MM.1S (cell line): ENCODE results near the gene KCNA2.

ENCODE experiments used
- EZH2 ChIP-seq: fragments of 300-600 bp; sonication (generic); optimal IDR thresholded peaks from 2 replicates; pipeline ENCODE3; 2017; ENCODE audit warnings: low read depth, mild to moderate bottlenecking, antibody characterized with exemption, low read length, mixed read lengths
- EZH2phosphoT487 ChIP-seq: fragments of 300-600 bp; sonication (generic); IDR thresholded peaks from 2 replicates; pipeline ENCODE4 v1.6.1; 2018; ENCODE audit warnings: antibody characterized with exemption, low read length
- TF ChIP-seq, protein P1 (sequence below): fragments of 300-600 bp; sonication (generic); IDR thresholded peaks from 2 replicates; pipeline ENCODE4 v1.5.1; 2016; ENCODE audit warnings: antibody characterized with exemption, low read length, mixed read lengths

DNA sequence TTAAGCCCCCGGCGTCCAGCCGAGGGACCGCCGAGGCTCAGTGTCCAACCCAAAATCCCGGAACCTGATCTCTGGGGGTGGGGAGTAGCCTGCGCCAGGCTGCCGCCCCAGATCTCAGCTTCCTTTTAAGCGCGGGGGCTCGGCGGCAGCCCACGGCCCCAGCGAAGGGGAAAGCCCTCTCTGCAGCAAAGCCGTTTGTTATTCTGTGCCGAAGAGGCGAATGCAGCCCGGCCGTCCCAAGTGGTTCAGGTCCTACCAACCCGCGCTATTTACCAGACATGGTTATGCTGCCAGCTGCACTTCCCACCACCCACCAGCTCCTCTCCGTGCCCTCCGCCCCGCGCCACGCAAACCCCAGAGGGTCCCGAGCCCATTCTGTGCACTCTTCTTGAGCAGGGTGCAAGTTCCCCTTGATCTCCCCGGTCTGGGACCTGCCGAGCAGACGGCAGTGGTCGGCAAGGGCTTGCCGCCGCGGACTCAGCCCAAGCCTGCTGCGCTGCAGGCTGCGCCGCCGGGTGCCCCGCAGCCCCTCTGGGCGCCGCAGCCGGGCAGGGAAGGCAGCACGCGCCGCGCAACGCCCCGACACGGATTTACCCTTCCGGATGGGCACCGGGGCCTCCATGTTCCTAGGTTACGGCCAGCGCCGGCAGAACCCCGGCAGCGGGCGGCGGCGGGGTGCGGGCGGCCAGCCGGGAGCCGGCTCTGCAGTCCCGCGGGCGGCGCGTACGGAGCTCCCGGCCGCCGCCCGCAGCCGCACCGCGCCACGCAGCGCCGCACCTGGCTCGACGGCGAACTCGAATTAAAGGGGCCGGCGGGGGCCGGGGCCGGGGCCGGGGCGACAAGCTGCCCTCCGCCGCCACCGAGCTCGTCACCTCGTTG lies 738 bp upstream of the KCNA2 start:
- TF ChIP-seq, protein P1, sequence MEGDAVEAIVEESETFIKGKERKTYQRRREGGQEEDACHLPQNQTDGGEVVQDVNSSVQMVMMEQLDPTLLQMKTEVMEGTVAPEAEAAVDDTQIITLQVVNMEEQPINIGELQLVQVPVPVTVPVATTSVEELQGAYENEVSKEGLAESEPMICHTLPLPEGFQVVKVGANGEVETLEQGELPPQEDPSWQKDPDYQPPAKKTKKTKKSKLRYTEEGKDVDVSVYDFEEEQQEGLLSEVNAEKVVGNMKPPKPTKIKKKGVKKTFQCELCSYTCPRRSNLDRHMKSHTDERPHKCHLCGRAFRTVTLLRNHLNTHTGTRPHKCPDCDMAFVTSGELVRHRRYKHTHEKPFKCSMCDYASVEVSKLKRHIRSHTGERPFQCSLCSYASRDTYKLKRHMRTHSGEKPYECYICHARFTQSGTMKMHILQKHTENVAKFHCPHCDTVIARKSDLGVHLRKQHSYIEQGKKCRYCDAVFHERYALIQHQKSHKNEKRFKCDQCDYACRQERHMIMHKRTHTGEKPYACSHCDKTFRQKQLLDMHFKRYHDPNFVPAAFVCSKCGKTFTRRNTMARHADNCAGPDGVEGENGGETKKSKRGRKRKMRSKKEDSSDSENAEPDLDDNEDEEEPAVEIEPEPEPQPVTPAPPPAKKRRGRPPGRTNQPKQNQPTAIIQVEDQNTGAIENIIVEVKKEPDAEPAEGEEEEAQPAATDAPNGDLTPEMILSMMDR: no peak
- TF ChIP-seq EZH2 (no peak), EZH2phosphoT487 (no peak)
